Measurements from ENCODE around the gene PEDS1.

PEDS1 gene

GRCh38 chr20:50172347-50173013 lies 19.0 kb upstream of the PEDS1 start:
- Histone ChIP-seq H3K79me2 (peaks cover 3% of the 10 kb centered on the region), H3K27me3 (ENCODE audit: control insufficient read depth, insufficient read depth, low read length) (no peaks in the 10 kb centered on the region), H3K4me1 (peaks cover 5% of the 10 kb centered on the region), H3K27ac (peak overlapping the region; percentile 85), H3K4me2 (ENCODE audit: low read length) (peak overlapping the region; percentile 86), H2AFZ (peak overlapping the region; percentile 99), H3K9ac (peak overlapping the region; percentile 83), H3K4me3 (ENCODE audit: low read depth, low read length) (peak overlapping the region; percentile 73), H3K9me3 (ENCODE audit: control insufficient read depth, low read length) (no peaks in the 10 kb centered on the region), H3K36me3 (ENCODE audit: control insufficient read depth, insufficient read depth, low read length) (no peaks in the 10 kb centered on the region)
- TF ChIP-seq, protein P1, sequence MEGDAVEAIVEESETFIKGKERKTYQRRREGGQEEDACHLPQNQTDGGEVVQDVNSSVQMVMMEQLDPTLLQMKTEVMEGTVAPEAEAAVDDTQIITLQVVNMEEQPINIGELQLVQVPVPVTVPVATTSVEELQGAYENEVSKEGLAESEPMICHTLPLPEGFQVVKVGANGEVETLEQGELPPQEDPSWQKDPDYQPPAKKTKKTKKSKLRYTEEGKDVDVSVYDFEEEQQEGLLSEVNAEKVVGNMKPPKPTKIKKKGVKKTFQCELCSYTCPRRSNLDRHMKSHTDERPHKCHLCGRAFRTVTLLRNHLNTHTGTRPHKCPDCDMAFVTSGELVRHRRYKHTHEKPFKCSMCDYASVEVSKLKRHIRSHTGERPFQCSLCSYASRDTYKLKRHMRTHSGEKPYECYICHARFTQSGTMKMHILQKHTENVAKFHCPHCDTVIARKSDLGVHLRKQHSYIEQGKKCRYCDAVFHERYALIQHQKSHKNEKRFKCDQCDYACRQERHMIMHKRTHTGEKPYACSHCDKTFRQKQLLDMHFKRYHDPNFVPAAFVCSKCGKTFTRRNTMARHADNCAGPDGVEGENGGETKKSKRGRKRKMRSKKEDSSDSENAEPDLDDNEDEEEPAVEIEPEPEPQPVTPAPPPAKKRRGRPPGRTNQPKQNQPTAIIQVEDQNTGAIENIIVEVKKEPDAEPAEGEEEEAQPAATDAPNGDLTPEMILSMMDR (IDR thresholded peaks at IDR 0.05): no peak

- Histone ChIP-seq H3K4me2 (ENCODE audit: low read length) (no peak overlapping the region), H3K9ac (no peak overlapping the region), H2AFZ (no peak overlapping the region), H3K36me3 (ENCODE audit: control insufficient read depth, insufficient read depth, low read length) (no peaks in the 10 kb centered on the region), H3K27me3 (ENCODE audit: control insufficient read depth, insufficient read depth, low read length) (no peaks in the 10 kb centered on the region), H3K27ac (peak overlapping the region; percentile 85), H3K79me2 (peaks cover 3% of the 10 kb centered on the region), H3K9me3 (ENCODE audit: control insufficient read depth, low read length) (no peaks in the 10 kb centered on the region), H3K4me3 (ENCODE audit: low read depth, low read length) (no peak overlapping the region), H3K4me1 (peaks cover 12% of the 10 kb centered on the region)
- TF ChIP-seq, protein P1 (IDR thresholded peaks at IDR 0.05): no peak
Observed at GRCh38 chr20:50170549-50171220, 17.2 kb upstream of the PEDS1 start.

- Histone ChIP-seq H3K79me2 (peaks cover 3% of the 10 kb centered on the region), H2AFZ (no peak overlapping the region), H3K9me3 (ENCODE audit: control insufficient read depth, low read length) (no peaks in the 10 kb centered on the region), H3K27me3 (ENCODE audit: control insufficient read depth, insufficient read depth, low read length) (no peaks in the 10 kb centered on the region), H3K4me3 (ENCODE audit: low read depth, low read length) (no peak overlapping the region), H3K4me2 (ENCODE audit: low read length) (no peak overlapping the region), H3K36me3 (ENCODE audit: control insufficient read depth, insufficient read depth, low read length) (no peaks in the 10 kb centered on the region), H3K4me1 (peaks cover 14% of the 10 kb centered on the region), H3K9ac (no peak overlapping the region), H3K27ac (no peak overlapping the region)
- TF ChIP-seq, protein P1 (IDR thresholded peaks at IDR 0.05): peak; percentile 99
Observed at GRCh38 chr20:50169329-50169823, 15.9 kb upstream of the PEDS1 start.

DNA sequence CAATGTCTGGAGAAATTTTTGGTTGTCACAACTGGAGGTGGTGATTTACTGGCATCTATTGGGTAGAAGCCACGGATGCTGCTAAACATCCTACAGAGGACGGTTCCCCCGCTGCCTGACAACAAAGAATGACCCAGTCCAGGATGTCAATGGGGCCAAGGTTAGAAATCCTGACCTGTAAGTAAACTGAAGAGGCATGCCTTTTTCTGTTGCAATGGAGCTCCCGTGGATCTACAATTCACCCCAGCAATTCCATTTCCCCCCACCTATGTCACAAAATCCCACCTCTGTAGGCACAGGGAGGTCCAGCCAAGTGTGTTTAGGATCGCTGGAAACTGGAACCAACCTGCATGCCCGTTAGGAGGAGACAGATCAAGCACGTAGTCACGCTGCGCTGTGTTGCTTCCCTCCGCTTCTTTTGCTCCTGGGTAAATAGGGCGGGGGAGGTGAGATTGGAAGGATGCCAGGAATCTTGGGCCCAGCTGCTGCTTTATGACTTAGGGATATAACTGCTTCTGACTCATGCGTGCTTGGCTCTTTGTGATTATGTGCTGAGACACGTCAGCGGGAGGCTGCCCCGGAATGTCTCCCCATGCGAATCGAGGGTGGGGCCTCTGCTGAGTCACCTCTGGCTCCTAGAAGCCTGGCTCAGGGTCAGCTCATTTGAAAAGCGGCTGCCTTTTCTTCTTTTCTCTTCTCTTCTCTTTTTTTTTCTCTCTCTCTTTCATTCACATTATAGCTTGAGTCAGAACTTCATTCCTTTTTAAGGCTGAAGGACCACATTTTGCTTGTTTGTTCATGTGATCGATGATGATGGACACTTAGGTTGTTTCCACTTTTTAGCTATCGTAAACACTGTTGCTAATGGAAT lies 12.4 kb upstream of the PEDS1 start:
- Histone ChIP-seq H2AFZ (peak overlapping the region; percentile 94), H3K4me3 (ENCODE audit: low read depth, low read length) (peak overlapping the region; percentile 24), H3K36me3 (ENCODE audit: control insufficient read depth, insufficient read depth, low read length) (no peaks in the 10 kb centered on the region), H3K4me1 (peaks cover 9% of the 10 kb centered on the region), H3K79me2 (no peaks in the 10 kb centered on the region), H3K9me3 (ENCODE audit: control insufficient read depth, low read length) (no peaks in the 10 kb centered on the region), H3K9ac (peak overlapping the region; percentile 1), H3K27ac (peak overlapping the region; percentile 69), H3K4me2 (ENCODE audit: low read length) (peak overlapping the region; percentile 19), H3K27me3 (ENCODE audit: control insufficient read depth, insufficient read depth, low read length) (no peaks in the 10 kb centered on the region)
- TF ChIP-seq, protein P1 (IDR thresholded peaks at IDR 0.05): peak; percentile 6
